GM12878 (cell line): ENCODE measurements around the gene FLNC. TPM values are rescaled to one million over a fixed set of nuclear protein-coding genes. Genes with fewer than 3 reads are reported as not detected.

Experiments
- ATAC-seq: fragments of 200-7000 bp; cut with Tn5 transposase; 3 replicates; pipeline ENCODE4 v1.9.1; 2020; ENCODE audit warnings: mild to moderate bottlenecking, moderate library complexity
- BruUV-seq: library from RNA; stranded (reverse); fragments of 400-500 nt; replicated peaks from 2 replicates; lab custom pipeline; 2021; lab: Mats Ljungman, UMichigan
- CTCF ChIA-PET: fragments of 300-600 bp; sonication (Branson Sonifier 250); formaldehyde crosslinking; extraction: SDS; loops from one replicate; lab custom pipeline; 2021; ENCODE audit warnings: inconsistent platforms; lab: Yijun Ruan, JAX
- POLR2A ChIA-PET: fragments of 350-600 bp; formaldehyde crosslinking; extraction: SDS; loops from one replicate; lab custom pipeline; 2021; ENCODE audit warnings: inconsistent platforms; lab: Charles Lee
- RAD21 ChIA-PET: fragments of 300-600 bp; sonication (Branson Sonifier 250); formaldehyde crosslinking; loops from one replicate; lab custom pipeline; 2023; ENCODE audit warnings: antibody characterized with exemption; ENCODE audit not compliant: unreplicated experiment; lab: Charles Lee
- SMC1A ChIA-PET: fragments of 300-600 bp; sonication (Branson Sonifier 250); formaldehyde crosslinking; loops from one replicate; lab custom pipeline; 2023; ENCODE audit not compliant: unreplicated experiment, uncharacterized antibody; lab: Charles Lee
- DNase-seq: peaks from one replicate; pipeline ENCODE4 v3.0.0-alpha.2; 2011; ENCODE audit warnings: low read depth, low spot score
- FAIRE-seq: peaks from 3 replicates; lab custom pipeline; 2011; peaks lifted over from hg19 to GRCh38; lab: Jason Lieb, UNC
- H2AFZ ChIP-seq: 2 replicates; pipeline ENCODE4 v1.6.0; 2011; ENCODE audit warnings: low read depth, low read length, control low read depth; ENCODE audit not compliant: control insufficient read depth
- H3K27ac ChIP-seq: 2 replicates; pipeline ENCODE4 v1.5.1; 2011; ENCODE audit warnings: control low read depth; ENCODE audit not compliant: control insufficient read depth, insufficient read depth
- H3K27me3 ChIP-seq, 2 experiments: replicated peaks in 1 of 2; 2 replicates each; pipeline versions ENCODE4 v1.6.0 to v1.6.1; 2011; ENCODE audit warnings: low read length in 1 of 2; ENCODE audit not compliant: control insufficient read depth in 2 of 2, insufficient read depth in 2 of 2
- H3K36me3 ChIP-seq, 2 experiments: 2 replicates each; pipeline ENCODE4 v1.5.1; 2011; ENCODE audit warnings: low read length in 1 of 2; ENCODE audit not compliant: control insufficient read depth in 2 of 2, insufficient read depth in 2 of 2
- H3K4me1 ChIP-seq: 2 replicates; pipeline ENCODE4 v1.6.1; 2011; ENCODE audit warnings: mild to moderate bottlenecking, low read length, moderate library complexity, mixed read lengths; ENCODE audit not compliant: control insufficient read depth, insufficient read depth
- H3K4me2 ChIP-seq: 2 replicates; pipeline ENCODE4 v1.6.0; 2011; ENCODE audit warnings: control low read depth; ENCODE audit not compliant: control insufficient read depth, insufficient read depth
- H3K4me3 ChIP-seq: fragments of 200-600 bp; sonication (generic); 2 replicates; pipeline ENCODE4 v1.5.1; 2016
- H3K79me2 ChIP-seq: 2 replicates; pipeline ENCODE4 v1.6.0; 2011; ENCODE audit warnings: low read length; ENCODE audit not compliant: control insufficient read depth, insufficient read depth
- H3K9ac ChIP-seq: 2 replicates; pipeline ENCODE4 v1.8.0; 2011; ENCODE audit warnings: low read length, control low read depth, mixed read lengths; ENCODE audit not compliant: control insufficient read depth, insufficient read depth
- H3K9me3 ChIP-seq: replicated peaks from 3 replicates; pipeline ENCODE4 v1.5.1; 2011; ENCODE audit warnings: mild to moderate bottlenecking, low read length; ENCODE audit not compliant: control insufficient read depth, insufficient read depth
- H4K20me1 ChIP-seq: 2 replicates; pipeline ENCODE4 v1.6.0; 2011; ENCODE audit not compliant: control insufficient read depth, insufficient read depth
- ATF2 ChIP-seq: IDR thresholded peaks from 2 replicates; pipeline ENCODE4 v1.6.1; 2012; ENCODE audit warnings: low read length, inconsistent platforms
- ATF7 ChIP-seq: fragments of 450-650 bp; IDR thresholded peaks from 2 replicates; pipeline ENCODE4 v1.6.1; 2016; ENCODE audit warnings: low read depth, mild to moderate bottlenecking
- EGR1 ChIP-seq, 2 experiments: IDR thresholded peaks; 1 replicate in 1 of 2; 2 replicates in 1 of 2; pipeline ENCODE4 v1.6.1; 2011 to 2012; ENCODE audit warnings: low read depth in 2 of 2, low read length in 2 of 2, borderline replicate concordance in 1 of 2, mild to moderate bottlenecking in 1 of 2, moderate library complexity in 1 of 2
- EP300 ChIP-seq, 2 experiments: fragments of 150-350 bp in 1 of 2; IDR thresholded peaks; 2 replicates each; pipeline ENCODE4 v1.6.1; 2011 to 2012; ENCODE audit warnings: low read depth in 2 of 2, low read length in 2 of 2, borderline replicate concordance in 1 of 2, improper control_type of control experiment in 1 of 2, inconsistent platforms in 1 of 2; ENCODE audit not compliant: control insufficient read depth in 1 of 2
- POLR2AphosphoS2 ChIP-seq: IDR thresholded peaks from 2 replicates; pipeline ENCODE4 v1.6.1; 2011; ENCODE audit warnings: low read depth, mild to moderate bottlenecking, low read length, improper control_type of control experiment, moderate library complexity
- SMAD1 ChIP-seq: fragments of 450-650 bp; IDR thresholded peaks from 2 replicates; pipeline ENCODE4 v1.6.1; 2018; ENCODE audit warnings: mild to moderate bottlenecking, low read depth; ENCODE audit not compliant: partially characterized antibody
- SREBF2 ChIP-seq: IDR thresholded peaks from 2 replicates; pipeline ENCODE4 v1.6.1; 2012; ENCODE audit warnings: mild to moderate bottlenecking, low read length
- ZBTB33 ChIP-seq: fragments of 450-650 bp; IDR thresholded peaks from 2 replicates; pipeline ENCODE4 v1.6.1; 2017; ENCODE audit warnings: mild to moderate bottlenecking
- ZBTB40 ChIP-seq: fragments of 450-650 bp; IDR thresholded peaks from 2 replicates; pipeline ENCODE4 v1.6.1; 2016; ENCODE audit warnings: mild to moderate bottlenecking, moderate library complexity, borderline replicate concordance
- ZNF687 ChIP-seq: fragments of 450-650 bp; IDR thresholded peaks from 2 replicates; pipeline ENCODE4 v1.6.1; 2017; ENCODE audit warnings: mild to moderate bottlenecking, moderate library complexity
- WGBS: methylation state at CpG from one replicate; pipeline ENCODE4 v1.1.6; 2016; ENCODE audit warnings: low lambda C conversion rate; ENCODE audit not compliant: insufficient replicate concordance, insufficient coverage; ENCODE audit errors: missing lambda C conversion rate; 5-methylcytosine and 5-hydroxymethylcytosine counted together
- in situ Hi-C: fragments of 300-500 bp; cut with MboI; formaldehyde crosslinking; loops from 9 replicates; pipeline ENCODE4 v1.14.3; 2018; ENCODE audit warnings: mixed read lengths
- intact Hi-C: fragments of 100-400 bp; cut with micrococcal nuclease; formaldehyde crosslinking; loops from one replicate; pipeline ENCODE4 v1.14.2; 2022; ENCODE audit not compliant: unreplicated experiment
- polyA plus RNA-seq, 11 experiments: library from polyadenylated mRNA; depleted of rRNA in 4 of 11; unstranded in 6 of 11; stranded (reverse) in 5 of 11; fragments of >200 nt; fragmentation: Nextera tagmentation in 4 of 11; fragmentation: Illumina TruSeq in 1 of 11; extraction: Ambion mirVana in 4 of 11; extraction: Trizol in 1 of 11; gene quantifications; 1 replicate in 1 of 11; 2 replicates in 10 of 11; pipeline versions ENCODE4 v1.2.1 to v1.2.3, GENCODE V29; 2011 to 2016; ENCODE audit warnings: inconsistent platforms in 2 of 11, missing spikeins in 2 of 11, low read depth in 1 of 11
- total RNA-seq, 4 experiments: library from RNA; depleted of rRNA in 3 of 4; stranded (reverse); fragments of >200 nt in 3 of 4; fragmentation: Illumina TruSeq in 1 of 4; extraction: Trizol in 1 of 4; gene quantifications; 2 replicates each; pipeline versions ENCODE4 v1.2.1 to v1.2.3, GENCODE V29; 2013 to 2021

The FLNC gene
- total and polyA plus RNA-seq, 10 of the 15 experiments (the other 5 are each of a cell fraction or from before 2014, with no cell fraction given) = 0.01 to 0.21 (median 0.06) TPM; not detected in 3

- in situ Hi-C loops = no loop called here
- ChIA-PET POLR2A (no interaction called here), CTCF (interaction anchor here (2.0 kb wide), 1 partner anchor 14 kb away, joined by 5 read pairs; the partner anchor contains the start of gene ATP6V1F), SMC1A (no interaction called here), RAD21 (no interaction called here)
- Histone ChIP-seq H3K9ac (no peak overlapping the region), H3K36me3 (no peaks in the 10 kb centered on the region), H4K20me1 (no peaks in the 10 kb centered on the region), H3K27ac (no peak overlapping the region), H3K4me1 (no peaks in the 10 kb centered on the region), H3K4me3 (no peak overlapping the region), H2AFZ (no peak overlapping the region), H3K9me3 (no peaks in the 10 kb centered on the region), H3K27me3 (no peaks in the 10 kb centered on the region), H3K79me2 (no peaks in the 10 kb centered on the region), H3K4me2 (no peak overlapping the region)
- no TSS peak for BruUV-seq
- 86% methylated on average over 32 of the region's 32 CpGs for WGBS
- intact Hi-C loops = no loop called here
- DNase-seq = no peak
- ATAC-seq = no peak
- FAIRE-seq = no peak
- no peak for TF ChIP-seq EGR1 (IDR thresholded peaks at IDR 0.05; ENCODE audit: borderline replicate concordance in 1 of 2, low read depth in 2 of 2, low read length in 2 of 2)
- TF ChIP-seq SMAD1 = no peak
- TF ChIP-seq ATF7 = no peak
- no peak for TF ChIP-seq ZNF687
- no peak for TF ChIP-seq POLR2AphosphoS2
- no peak for TF ChIP-seq EP300 (IDR thresholded peaks at IDR 0.05; ENCODE audit: borderline replicate concordance in 1 of 2, control insufficient read depth in 1 of 2, low read depth in 2 of 2, low read length in 2 of 2)
- no peak for TF ChIP-seq SREBF2
- TF ChIP-seq ZBTB40 = no peak
- no peak for TF ChIP-seq ZBTB33
- no peak for TF ChIP-seq ATF2
Observed at GRCh38 chr7:128876978-128877755, 47.0 kb downstream of the FLNC start.
